ENCODE results near the gene SOCS6.

- no peak for TF ChIP-seq CTCF (IDR thresholded peaks at IDR 0.05 in 8 of 11, conservative IDR thresholded peaks at IDR 0.05 in 3 of 11)
- no peak for TF ChIP-seq POLR2A (IDR thresholded peaks at IDR 0.05)
These were observed 45.4 kb downstream of the SOCS6 start for GRCh38 chr18:70334264-70334663.
